RWPE1 (cell line): Measurements from ENCODE around the gene FUT7.

Experiments
- CTCF ChIA-PET: fragments of 350-600 bp; sonication (Branson Sonifier 250); formaldehyde crosslinking; extraction: SDS; loops from one replicate; lab custom pipeline; 2021; lab: Yijun Ruan, JAX
- POLR2A ChIA-PET: fragments of 400-600 bp; formaldehyde crosslinking; extraction: SDS; loops from one replicate; lab custom pipeline; 2020; ENCODE audit warnings: antibody characterized with exemption; ENCODE audit not compliant: low non-redundant PET; lab: Yijun Ruan, JAX
- DNase-seq: peaks from one replicate; pipeline ENCODE4 v3.0.0; 2012; ENCODE audit warnings: low spot score
- H3K27ac ChIP-seq: fragments of 450-650 bp; 2 replicates; pipeline ENCODE4 v1.5.1; 2017
- CTCF ChIP-seq: fragments of 450-650 bp; conservative IDR thresholded peaks from 2 replicates; pipeline ENCODE4 v1.5.1; 2017; ENCODE audit warnings: low read depth, mild to moderate bottlenecking

FUT7 gene

GRCh38 chr9:137071282-137071681 lies 39.4 kb upstream of the FUT7 start:
- peak overlapping the region; percentile 85 for H3K27ac ChIP-seq
- ChIA-PET CTCF (interaction anchor here (0.5 to 6.0 kb wide), 6 partner anchors 19 to 301 kb away, joined by 3 to 31 read pairs (median 13); partner anchors contain the start of gene ABCA2), POLR2A (interaction anchor here (0.6 to 1.4 kb wide), 3 partner anchors 17 to 190 kb away, joined by 3 to 4 read pairs (median 3); no protein-coding TSS in a partner anchor)
- no peak for DNase-seq
- TF ChIP-seq CTCF, result no peak

GRCh38 chr9:137070906-137071275 lies 39.0 kb upstream of the FUT7 start:
- no peak for DNase-seq
- H3K27ac ChIP-seq, result peak overlapping the region; percentile 85
- ChIA-PET CTCF (interaction anchor here (0.6 to 6.0 kb wide), 9 partner anchors 19 to 166 kb away, joined by 3 to 76 read pairs (median 5); partner anchors contain the start of genes ABCA2 and NPDC1), POLR2A (interaction anchor here (0.6 to 2.4 kb wide), 6 partner anchors 16 to 191 kb away, joined by 3 to 15 read pairs (median 3); partner anchors contain the start of gene MAN1B1)
- no peak for TF ChIP-seq CTCF

- TF ChIP-seq CTCF, result no peak
- CTCF ChIA-PET, result interaction anchor here (0.6 to 6.0 kb wide), 12 partner anchors 10 to 166 kb away, joined by 3 to 76 read pairs (median 5); partner anchors contain the start of genes ABCA2 and NPDC1
- POLR2A ChIA-PET, result interaction anchor here (0.6 to 2.4 kb wide), 7 partner anchors 13 to 192 kb away, joined by 3 to 15 read pairs (median 3); partner anchors contain the start of gene MAN1B1
- H3K27ac ChIP-seq, result peak within 1 kb of the TSS; percentile 85
- DNase-seq, result peak; percentile 96
Observed at GRCh38 chr9:137070201-137070905, 38.5 kb upstream of the FUT7 start, which contains the start of gene SAPCD2. Gene SAPCD2, minus strand, starts transcription at chr9:137070557. Its CDS starts 97 bp downstream, at chr9:137070460.

GRCh38 chr9:137069508-137070091 lies 37.7 kb upstream of the FUT7 start:
- ChIA-PET CTCF (interaction anchor here (0.7 to 6.0 kb wide), 12 partner anchors 10 to 226 kb away, joined by 3 to 76 read pairs (median 5); partner anchors contain the start of genes ABCA2, MAN1B1 and NPDC1), POLR2A (interaction anchor here (0.5 to 2.4 kb wide), 4 partner anchors 14 to 45 kb away, joined by 3 to 15 read pairs (median 4); partner anchors contain the start of gene MAN1B1)
- TF ChIP-seq CTCF, result no peak
- peak overlapping the region; percentile 85 for H3K27ac ChIP-seq
- no peak for DNase-seq

GRCh38 chr9:137068539-137069507 lies 36.9 kb upstream of the FUT7 start:
- CTCF ChIA-PET, result interaction anchor here (0.7 to 6.0 kb wide), 17 partner anchors 8 to 226 kb away, joined by 3 to 76 read pairs (median 10); partner anchors contain the start of genes ABCA2, MAN1B1, NPDC1 and UAP1L1
- peak overlapping the region; percentile 85 for H3K27ac ChIP-seq

More at GRCh38 chr9:137068539-137069507, 36.9 kb upstream of the FUT7 start:
- TF ChIP-seq CTCF, result no peak
- POLR2A ChIA-PET, result interaction anchor here (0.5 to 2.4 kb wide), 3 partner anchors 14 to 46 kb away, joined by 3 to 15 read pairs (median 4); partner anchors contain the start of gene MAN1B1
- no peak for DNase-seq
